Measurements from ENCODE around the gene AGPAT3.

The AGPAT3 gene

GRCh38 chr21:43949499-43950208, 84.6 kb downstream of the AGPAT3 start:
- no peak overlapping the region for H4K8ac ChIP-seq (ENCODE audit: low read depth, low read length)
- DNase-seq = no peak
- no peak overlapping the region for H3K9ac ChIP-seq (ENCODE audit: low read length)
- H3K36me3 ChIP-seq (ENCODE audit: control insufficient read depth, insufficient read depth, low read length) = no peaks in the 10 kb centered on the region
- H3K79me2 ChIP-seq (ENCODE audit: control insufficient read depth, insufficient read depth, low read length) = no peaks in the 10 kb centered on the region
- H3K56ac ChIP-seq (ENCODE audit: low read length) = no peak overlapping the region
- no peak overlapping the region for H3K27ac ChIP-seq (ENCODE audit: low read depth, low read length)
- no peaks in the 10 kb centered on the region for H3K4me1 ChIP-seq (ENCODE audit: control insufficient read depth, low read depth, low read length)
- no peak overlapping the region for H3K4me2 ChIP-seq (ENCODE audit: low read length)
- no CpG with 5 or more reads among the region's 7 CpGs for WGBS (ENCODE audit: extremely low coverage, insufficient coverage, low lambda C conversion rate)
- H3K27me3 ChIP-seq (ENCODE audit: insufficient read depth, low read length, poor library complexity) = no peaks in the 10 kb centered on the region
- H3K79me1 ChIP-seq (ENCODE audit: low read length) = no peaks in the 10 kb centered on the region
- H2BK120ac ChIP-seq (ENCODE audit: low read depth, low read length) = no peak overlapping the region
- H4K5ac ChIP-seq (ENCODE audit: low read length) = no peak overlapping the region
- H2BK15ac ChIP-seq (replicated peaks; ENCODE audit: low read depth) = no peak overlapping the region
- no peak overlapping the region for H2AK5ac ChIP-seq (ENCODE audit: low read length)
- H3K18ac ChIP-seq (ENCODE audit: low read length) = no peak overlapping the region
- H2BK5ac ChIP-seq (ENCODE audit: low read length) = no peak overlapping the region
- no peak overlapping the region for H3K23ac ChIP-seq (ENCODE audit: low read length)
- H3K4me3 ChIP-seq (ENCODE audit: low read length) = no peak overlapping the region
- no peak overlapping the region for H3K4ac ChIP-seq (ENCODE audit: low read depth, low read length)

GRCh38 chr21:43950481-43950880, 85.5 kb downstream of the AGPAT3 start:
- Histone ChIP-seq H4K8ac (ENCODE audit: low read depth, low read length) (no peak overlapping the region), H2BK120ac (ENCODE audit: low read depth, low read length) (no peak overlapping the region), H3K4me1 (ENCODE audit: control insufficient read depth, low read depth, low read length) (no peaks in the 10 kb centered on the region), H3K4ac (ENCODE audit: low read depth, low read length) (no peak overlapping the region), H2BK5ac (ENCODE audit: low read length) (no peak overlapping the region), H2BK15ac (replicated peaks; ENCODE audit: low read depth) (no peak overlapping the region), H4K5ac (ENCODE audit: low read length) (no peak overlapping the region), H3K27ac (ENCODE audit: low read depth, low read length) (no peak overlapping the region), H3K23ac (ENCODE audit: low read length) (no peak overlapping the region), H3K4me3 (ENCODE audit: low read length) (no peak overlapping the region), H3K79me2 (ENCODE audit: control insufficient read depth, insufficient read depth, low read length) (no peaks in the 10 kb centered on the region), H3K56ac (ENCODE audit: low read length) (no peak overlapping the region), H3K79me1 (ENCODE audit: low read length) (no peaks in the 10 kb centered on the region), H3K4me2 (ENCODE audit: low read length) (no peak overlapping the region), H3K36me3 (ENCODE audit: control insufficient read depth, insufficient read depth, low read length) (no peaks in the 10 kb centered on the region), H2AK5ac (ENCODE audit: low read length) (no peak overlapping the region), H3K9ac (ENCODE audit: low read length) (no peak overlapping the region), H3K27me3 (ENCODE audit: insufficient read depth, low read length, poor library complexity) (no peaks in the 10 kb centered on the region), H3K18ac (ENCODE audit: low read length) (no peak overlapping the region)
- no CpG with 5 or more reads among the region's 19 CpGs for WGBS (ENCODE audit: extremely low coverage, insufficient coverage, low lambda C conversion rate)
- no peak for DNase-seq

GRCh38 chr21:43950936-43951335, 85.9 kb downstream of the AGPAT3 start:
- no peak overlapping the region for H2BK15ac ChIP-seq (replicated peaks; ENCODE audit: low read depth)
- H3K79me1 ChIP-seq (ENCODE audit: low read length) = no peaks in the 10 kb centered on the region
- no peak overlapping the region for H4K8ac ChIP-seq (ENCODE audit: low read depth, low read length)
- no peak overlapping the region for H2BK5ac ChIP-seq (ENCODE audit: low read length)
- H3K4me3 ChIP-seq (ENCODE audit: low read length) = no peak overlapping the region
- H3K23ac ChIP-seq (ENCODE audit: low read length) = no peak overlapping the region
- no peak for DNase-seq
- no peak overlapping the region for H3K4ac ChIP-seq (ENCODE audit: low read depth, low read length)
- no peak overlapping the region for H2BK120ac ChIP-seq (ENCODE audit: low read depth, low read length)
- H2AK5ac ChIP-seq (ENCODE audit: low read length) = no peak overlapping the region
- H3K79me2 ChIP-seq (ENCODE audit: control insufficient read depth, insufficient read depth, low read length) = no peaks in the 10 kb centered on the region
- no peaks in the 10 kb centered on the region for H3K27me3 ChIP-seq (ENCODE audit: insufficient read depth, low read length, poor library complexity)
- H3K36me3 ChIP-seq (ENCODE audit: control insufficient read depth, insufficient read depth, low read length) = no peaks in the 10 kb centered on the region
- no peaks in the 10 kb centered on the region for H3K4me1 ChIP-seq (ENCODE audit: control insufficient read depth, low read depth, low read length)
- no CpG with 5 or more reads among the region's 13 CpGs for WGBS (ENCODE audit: extremely low coverage, insufficient coverage, low lambda C conversion rate)
- no peak overlapping the region for H3K27ac ChIP-seq (ENCODE audit: low read depth, low read length)
- H3K56ac ChIP-seq (ENCODE audit: low read length) = no peak overlapping the region
- no peak overlapping the region for H3K18ac ChIP-seq (ENCODE audit: low read length)
- no peak overlapping the region for H3K9ac ChIP-seq (ENCODE audit: low read length)
- H3K4me2 ChIP-seq (ENCODE audit: low read length) = no peak overlapping the region
- no peak overlapping the region for H4K5ac ChIP-seq (ENCODE audit: low read length)

GRCh38 chr21:43951911-43952703, 87.1 kb downstream of the AGPAT3 start:
- H2AK5ac ChIP-seq (ENCODE audit: low read length) = no peak overlapping the region
- no peak overlapping the region for H4K8ac ChIP-seq (ENCODE audit: low read depth, low read length)
- no peak overlapping the region for H2BK120ac ChIP-seq (ENCODE audit: low read depth, low read length)
- H2BK15ac ChIP-seq (replicated peaks; ENCODE audit: low read depth) = no peak overlapping the region
- H4K5ac ChIP-seq (ENCODE audit: low read length) = no peak overlapping the region
- no peaks in the 10 kb centered on the region for H3K27me3 ChIP-seq (ENCODE audit: insufficient read depth, low read length, poor library complexity)
- WGBS (ENCODE audit: extremely low coverage, insufficient coverage, low lambda C conversion rate) = no CpG with 5 or more reads among the region's 27 CpGs
- no peaks in the 10 kb centered on the region for H3K79me1 ChIP-seq (ENCODE audit: low read length)
- no peak overlapping the region for H3K18ac ChIP-seq (ENCODE audit: low read length)
- no peak overlapping the region for H3K4ac ChIP-seq (ENCODE audit: low read depth, low read length)
- H2BK5ac ChIP-seq (ENCODE audit: low read length) = no peak overlapping the region
- H3K4me3 ChIP-seq (ENCODE audit: low read length) = no peak overlapping the region
- no peaks in the 10 kb centered on the region for H3K4me1 ChIP-seq (ENCODE audit: control insufficient read depth, low read depth, low read length)
- H3K79me2 ChIP-seq (ENCODE audit: control insufficient read depth, insufficient read depth, low read length) = no peaks in the 10 kb centered on the region
- H3K4me2 ChIP-seq (ENCODE audit: low read length) = no peak overlapping the region
- no peak overlapping the region for H3K23ac ChIP-seq (ENCODE audit: low read length)
- DNase-seq = no peak
- H3K56ac ChIP-seq (ENCODE audit: low read length) = no peak overlapping the region
- no peak overlapping the region for H3K27ac ChIP-seq (ENCODE audit: low read depth, low read length)
- H3K9ac ChIP-seq (ENCODE audit: low read length) = no peak overlapping the region
- no peaks in the 10 kb centered on the region for H3K36me3 ChIP-seq (ENCODE audit: control insufficient read depth, insufficient read depth, low read length)

GRCh38 chr21:43953021-43953420, 88.0 kb downstream of the AGPAT3 start:
- no peaks in the 10 kb centered on the region for H3K4me1 ChIP-seq (ENCODE audit: control insufficient read depth, low read depth, low read length)
- H2AK5ac ChIP-seq (ENCODE audit: low read length) = no peak overlapping the region
- H4K8ac ChIP-seq (ENCODE audit: low read depth, low read length) = no peak overlapping the region
- H3K4me3 ChIP-seq (ENCODE audit: low read length) = no peak overlapping the region
- H2BK15ac ChIP-seq (replicated peaks; ENCODE audit: low read depth) = no peak overlapping the region
- no peak overlapping the region for H3K9ac ChIP-seq (ENCODE audit: low read length)
- H3K27me3 ChIP-seq (ENCODE audit: insufficient read depth, low read length, poor library complexity) = no peaks in the 10 kb centered on the region
- no peak for DNase-seq
- no peak overlapping the region for H4K5ac ChIP-seq (ENCODE audit: low read length)
- H3K23ac ChIP-seq (ENCODE audit: low read length) = peak overlapping the region; percentile 37
- H3K4me2 ChIP-seq (ENCODE audit: low read length) = no peak overlapping the region
- H3K56ac ChIP-seq (ENCODE audit: low read length) = no peak overlapping the region
- H3K18ac ChIP-seq (ENCODE audit: low read length) = no peak overlapping the region
- H2BK120ac ChIP-seq (ENCODE audit: low read depth, low read length) = no peak overlapping the region
- H3K79me2 ChIP-seq (ENCODE audit: control insufficient read depth, insufficient read depth, low read length) = no peaks in the 10 kb centered on the region
- no peak overlapping the region for H3K4ac ChIP-seq (ENCODE audit: low read depth, low read length)
- no CpG with 5 or more reads among the region's 17 CpGs for WGBS (ENCODE audit: extremely low coverage, insufficient coverage, low lambda C conversion rate)
- H2BK5ac ChIP-seq (ENCODE audit: low read length) = no peak overlapping the region
- H3K27ac ChIP-seq (ENCODE audit: low read depth, low read length) = no peak overlapping the region
- H3K36me3 ChIP-seq (ENCODE audit: control insufficient read depth, insufficient read depth, low read length) = no peaks in the 10 kb centered on the region
- H3K79me1 ChIP-seq (ENCODE audit: low read length) = no peaks in the 10 kb centered on the region

Measured in mesendoderm (in vitro differentiated cells).